ENCODE results near the gene GCN1. TPM values are rescaled to one million over a fixed set of nuclear protein-coding genes. Genes with fewer than 3 reads are reported as not detected.

GCN1 gene
- total RNA-seq, 4 donors from 2014 or later: 52.5 to 99.4 (median 72.1) TPM

- ATAC-seq (ENCODE audit: low FRiP score) (no peak), DNase-seq (ENCODE audit: low spot score) (no peak)
- no peak for TF ChIP-seq CTCF (IDR thresholded peaks at IDR 0.05)
These were observed 4.1 kb downstream of the GCN1 start for GRCh38 chr12:120190386-120190785.

DNA sequence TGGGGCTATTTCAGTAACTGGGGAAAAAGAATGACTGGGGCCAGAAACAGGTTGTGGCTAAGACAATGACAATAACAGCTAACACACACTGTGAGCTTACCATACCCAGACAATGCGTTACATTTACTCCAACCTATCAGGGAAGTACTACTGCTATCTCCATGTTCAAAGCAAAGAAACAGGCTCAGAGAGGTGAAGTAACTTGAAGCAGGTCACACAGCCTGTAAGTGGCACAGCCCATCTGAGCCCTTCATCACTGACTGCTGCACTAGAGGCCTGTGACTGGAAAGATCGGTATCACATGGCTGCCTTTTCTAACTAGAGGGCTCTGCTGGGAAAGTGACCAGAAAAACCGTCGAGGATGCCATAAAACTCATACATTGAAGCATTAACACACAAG lies 7.9 kb downstream of the GCN1 start:
- TF ChIP-seq CTCF (IDR thresholded peaks at IDR 0.05): no peak
- ATAC-seq (ENCODE audit: low FRiP score) (no peak), DNase-seq (ENCODE audit: low spot score) (no peak)

DNA sequence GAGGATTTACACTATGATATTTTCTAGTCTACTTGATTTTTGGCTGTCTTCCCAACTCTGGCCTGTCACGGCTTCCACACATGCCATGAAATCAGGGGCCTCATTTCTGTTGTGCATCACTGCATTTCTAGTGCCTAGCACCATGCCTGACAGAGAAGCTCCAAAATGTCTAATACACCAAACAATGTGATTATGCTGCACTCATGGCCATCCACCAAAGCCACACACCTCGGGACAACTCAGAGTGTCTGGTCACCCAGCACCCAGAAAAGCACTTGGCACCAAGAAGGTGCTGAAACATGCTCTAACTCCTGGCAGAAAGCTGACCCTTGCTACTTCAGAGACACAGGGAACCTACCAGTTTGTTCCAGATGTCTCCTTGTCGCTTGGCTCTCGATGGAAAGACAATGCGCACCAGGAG lies 11.3 kb downstream of the GCN1 start:
- no peak for TF ChIP-seq CTCF (IDR thresholded peaks at IDR 0.05)
- no peak for ATAC-seq (ENCODE audit: low FRiP score)
- no peak for DNase-seq (ENCODE audit: low spot score)

DNA sequence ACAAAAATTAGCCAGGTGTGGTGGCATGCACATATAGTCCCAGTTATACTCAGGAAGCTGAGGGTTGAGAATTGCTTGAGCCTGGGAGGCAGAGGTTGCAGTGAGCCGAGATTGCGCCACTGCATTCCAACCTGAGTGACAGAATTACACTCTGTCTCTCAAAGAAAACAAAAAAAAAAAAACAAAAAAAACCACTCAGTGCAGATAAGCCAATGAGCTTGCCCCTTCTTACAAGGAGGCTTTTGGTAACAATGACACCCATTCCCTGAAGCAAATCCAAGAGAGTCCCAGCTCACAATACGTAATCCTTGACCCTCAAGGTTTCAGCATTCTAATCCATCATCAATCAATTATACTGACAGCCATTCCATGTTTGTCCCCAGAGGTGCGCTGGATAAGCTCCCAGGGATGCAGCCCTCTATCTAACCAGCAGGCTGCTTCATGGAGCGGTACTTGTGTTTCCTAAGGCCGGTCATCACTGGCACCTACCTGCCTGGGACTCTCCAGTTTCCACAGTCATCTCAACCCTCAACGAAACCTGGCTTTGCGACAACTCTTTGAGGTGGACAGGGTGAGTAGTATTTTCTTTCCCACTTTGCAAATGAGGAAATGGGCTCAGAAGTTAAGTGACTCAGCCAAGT lies 12.4 kb downstream of the GCN1 start:
- no peak for DNase-seq (ENCODE audit: low spot score)
- ATAC-seq (ENCODE audit: low FRiP score): no peak
- TF ChIP-seq CTCF (IDR thresholded peaks at IDR 0.05): no peak

DNA sequence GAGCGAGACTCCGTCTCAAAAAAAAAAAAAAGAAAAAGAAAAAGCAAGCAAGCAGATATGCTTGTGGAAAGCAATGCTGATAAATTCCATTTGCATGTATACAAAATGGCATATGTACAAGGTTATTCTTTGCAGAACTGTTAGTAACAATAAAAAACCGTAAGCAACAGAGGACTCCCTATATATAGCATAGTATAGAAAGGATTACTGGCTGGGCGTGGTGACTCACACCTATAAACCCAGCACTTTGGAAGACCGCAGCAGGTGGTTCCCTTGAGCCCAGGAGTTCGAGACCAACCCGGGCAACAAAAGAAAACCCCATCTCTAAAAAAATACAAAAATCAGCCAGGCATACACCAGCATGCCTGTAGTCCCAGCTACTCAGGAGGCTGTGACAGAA lies 13.5 kb downstream of the GCN1 start:
- DNase-seq (ENCODE audit: low spot score): no peak
- no peak for ATAC-seq (ENCODE audit: low FRiP score)
- TF ChIP-seq CTCF (IDR thresholded peaks at IDR 0.05): no peak

DNA sequence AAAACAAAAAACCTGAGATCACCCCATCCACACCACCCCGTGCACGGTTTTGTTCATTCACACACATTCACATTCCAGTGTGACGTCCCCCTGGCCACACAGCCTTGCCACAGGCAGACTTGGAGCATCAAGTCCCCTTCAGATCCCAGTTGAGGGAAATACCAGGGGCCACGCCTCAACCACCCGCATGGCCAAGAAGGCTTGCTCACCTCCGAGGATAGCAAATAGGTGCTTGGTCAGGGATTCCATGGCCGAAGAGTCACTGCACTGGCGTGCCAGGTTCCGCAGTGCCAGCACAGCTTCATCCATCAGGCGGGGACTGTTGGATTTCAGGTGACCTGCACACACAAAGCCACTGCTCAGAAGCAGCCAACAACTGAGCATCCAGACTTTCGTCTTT lies 19.0 kb downstream of the GCN1 start:
- no peak for TF ChIP-seq CTCF (IDR thresholded peaks at IDR 0.05)
- ATAC-seq (ENCODE audit: low FRiP score) (no peak), DNase-seq (ENCODE audit: low spot score) (no peak)

DNA sequence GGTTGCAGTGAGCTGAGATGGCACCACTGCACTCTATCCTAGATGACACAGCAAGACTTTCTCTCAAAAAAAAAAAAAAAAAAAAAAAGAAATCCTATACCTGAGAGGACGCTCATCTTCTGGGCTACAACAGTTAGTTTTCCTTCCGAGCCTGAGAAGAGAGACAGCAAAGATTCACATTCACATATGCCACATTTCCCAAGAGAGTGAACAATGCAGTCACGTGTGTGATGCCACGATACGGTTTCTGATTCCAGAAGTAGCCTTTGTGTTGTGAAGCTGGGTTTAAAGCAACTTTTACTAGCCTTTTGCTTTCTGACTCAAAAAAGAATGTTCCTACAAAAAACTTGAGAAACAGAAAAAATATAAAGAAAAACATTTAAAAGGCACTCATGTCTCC lies 19.5 kb downstream of the GCN1 start:
- ATAC-seq (ENCODE audit: low FRiP score) (no peak), DNase-seq (ENCODE audit: low spot score) (no peak)
- no peak for TF ChIP-seq CTCF (IDR thresholded peaks at IDR 0.05)
